RPMI7951 (cell line): ENCODE data around the gene PKIG. TPM values are rescaled to one million over a fixed set of nuclear protein-coding genes. Genes with fewer than 3 reads are reported as not detected.
"Not testable (repeated sequence)": the region's sequence is repeated elsewhere in the genome, so short reads cannot be mapped to it uniquely, and the experiment has no call there.

Source experiments
- DNase-seq: peaks from one replicate; pipeline ENCODE4 v3.0.0-alpha.2; 2012; ENCODE audit warnings: low read depth
- total RNA-seq: library from RNA; depleted of rRNA; stranded (reverse); fragments of >200 nt; shearing (Covaris generic); gene quantifications from 2 replicates; pipeline ENCODE4 v1.2.3, GENCODE V29; 2014; rRNA removed

PKIG gene
- 90.2 and 97.5 TPM in 2 replicates for total RNA-seq

DNA sequence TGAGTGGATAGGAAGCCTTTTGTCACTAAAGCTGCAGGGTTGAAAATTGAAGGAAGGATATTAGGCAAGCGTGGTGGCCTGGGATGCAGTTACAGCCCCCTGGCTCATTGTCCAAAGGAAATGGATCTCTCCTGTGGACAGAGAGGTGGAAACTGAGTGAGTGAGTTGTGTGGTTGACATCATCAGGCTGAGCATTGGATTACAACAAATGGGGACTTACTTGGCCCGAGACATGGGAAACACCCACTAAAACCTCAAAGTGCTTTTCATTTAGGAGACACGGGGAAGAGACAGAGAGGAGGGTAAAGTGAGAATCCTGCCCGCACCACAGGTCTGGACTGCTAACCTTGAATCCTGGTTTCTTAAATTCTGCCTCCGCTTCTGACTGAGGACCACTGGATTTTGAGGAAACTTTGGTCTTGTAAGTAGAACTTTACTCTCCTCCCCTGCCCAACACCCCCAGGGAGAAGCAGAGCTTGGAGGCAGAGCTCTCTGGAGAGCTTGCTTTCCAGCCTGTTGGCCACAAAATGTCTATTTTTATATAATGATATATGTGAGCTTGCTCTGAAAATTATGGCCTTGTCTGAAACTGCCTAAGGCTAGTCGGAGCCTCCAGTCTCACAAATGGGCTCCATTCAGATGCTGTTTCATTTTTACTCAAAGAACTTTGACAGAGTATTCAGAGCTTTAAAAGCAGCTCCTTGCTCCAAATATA is at the start of gene PKIG:
Gene PKIG, plus strand, starts transcription at position 269 of the 715 bp plus-strand sequence. CDS start 31,978 bp downstream, outside the sequence.
- DNase-seq = peak; percentile 91

DNA sequence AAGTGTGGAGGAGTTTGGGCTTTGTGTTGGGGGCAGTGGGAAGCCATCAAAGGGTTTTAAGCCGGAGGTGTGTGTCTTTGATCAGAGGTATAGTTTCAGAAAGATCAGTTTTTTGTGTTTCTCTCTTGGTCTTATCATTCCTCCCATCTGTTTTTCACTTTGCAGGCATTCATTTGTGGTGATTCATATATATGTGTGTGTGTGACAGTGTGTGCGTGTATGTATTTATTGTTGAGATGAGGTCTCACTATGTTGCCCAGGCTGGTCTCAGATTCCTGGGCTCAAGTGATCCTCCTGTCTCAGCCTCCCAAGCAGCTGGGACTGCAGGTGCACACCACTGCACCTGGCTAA is 49.4 kb upstream of the PKIG start:
- peak; percentile 77 for DNase-seq

- DNase-seq = no peak
Measured at GRCh38 chr20:44533928-44534327, 48.5 kb upstream of the PKIG start.

GRCh38 chr20:44536175-44536574 is 46.2 kb upstream of the PKIG start:
- DNase-seq = no peak

- no peak for DNase-seq
Measured at GRCh38 chr20:44537993-44538392, 44.4 kb upstream of the PKIG start.

GRCh38 chr20:44540834-44541233 is 41.5 kb upstream of the PKIG start:
- peak; percentile 79 for DNase-seq

DNA sequence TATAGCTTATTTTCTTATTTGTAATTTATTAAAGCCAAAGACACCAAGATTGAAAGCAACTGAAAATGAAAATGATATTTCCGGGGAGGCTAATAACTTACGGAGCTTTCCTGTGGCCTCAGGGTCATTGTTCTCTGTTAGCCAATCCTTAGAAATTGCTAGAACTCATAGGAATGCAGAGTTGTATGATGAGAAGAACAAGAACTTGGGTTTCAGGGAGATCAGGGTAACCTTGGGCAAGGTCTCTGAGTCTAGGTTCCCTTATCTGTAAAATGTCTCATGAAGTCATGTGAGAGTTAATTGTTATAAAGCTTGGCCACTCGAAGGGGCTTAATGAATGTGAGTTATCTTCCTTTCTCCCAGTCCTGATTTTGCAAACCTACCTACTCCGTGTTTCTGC is 40.4 kb upstream of the PKIG start:
- DNase-seq = no peak

- no peak for DNase-seq
Measured at GRCh38 chr20:44542890-44543289, 39.5 kb upstream of the PKIG start.

GRCh38 chr20:44543358-44543757 is 39.0 kb upstream of the PKIG start:
- DNase-seq = no peak

DNA sequence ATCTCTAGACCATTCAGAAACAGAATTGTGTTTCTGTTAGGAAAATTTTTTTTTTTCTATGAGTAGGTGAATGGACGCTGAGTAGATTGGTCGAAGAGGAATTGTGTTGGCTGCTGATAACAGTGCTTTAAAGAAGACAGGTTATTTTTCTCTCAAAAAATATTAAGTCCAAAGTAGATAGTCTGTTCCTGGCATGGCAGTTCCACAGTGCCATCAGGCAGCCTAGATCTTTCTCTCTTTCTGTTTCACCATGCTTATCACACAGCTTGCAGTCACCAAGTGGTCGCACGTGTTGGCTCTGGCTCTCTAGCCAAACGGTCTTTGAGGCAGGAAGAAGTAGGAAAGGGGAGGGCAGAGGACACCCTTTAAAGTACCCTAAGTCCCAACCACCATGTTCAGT is 38.1 kb upstream of the PKIG start:
- no peak for DNase-seq

- no peak for DNase-seq
Measured at GRCh38 chr20:44547419-44547818, 35.0 kb upstream of the PKIG start.

DNA sequence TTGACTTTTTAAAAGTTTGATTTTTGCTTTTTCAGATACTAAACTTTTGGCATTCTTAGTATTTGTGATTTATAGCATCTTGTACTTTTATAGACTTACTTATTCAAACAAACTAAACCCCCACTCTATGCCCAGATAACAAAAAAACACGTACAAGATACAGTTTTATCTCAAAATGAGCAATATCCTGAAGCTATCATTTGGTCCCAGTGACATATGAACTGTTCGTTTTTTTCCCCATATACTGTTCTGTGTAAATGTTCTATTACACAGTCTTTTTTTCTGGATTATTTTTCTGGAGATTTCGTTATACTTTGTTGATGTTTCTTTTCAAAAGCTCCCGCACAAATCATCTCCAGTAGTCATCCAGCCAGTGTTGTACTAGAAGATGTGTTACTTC is 33.3 kb upstream of the PKIG start:
- no peak for DNase-seq

- no peak for DNase-seq
Measured at GRCh38 chr20:44552050-44552449, 30.3 kb upstream of the PKIG start.

GRCh38 chr20:44552568-44552949 is 29.8 kb upstream of the PKIG start:
- DNase-seq = no peak

DNA sequence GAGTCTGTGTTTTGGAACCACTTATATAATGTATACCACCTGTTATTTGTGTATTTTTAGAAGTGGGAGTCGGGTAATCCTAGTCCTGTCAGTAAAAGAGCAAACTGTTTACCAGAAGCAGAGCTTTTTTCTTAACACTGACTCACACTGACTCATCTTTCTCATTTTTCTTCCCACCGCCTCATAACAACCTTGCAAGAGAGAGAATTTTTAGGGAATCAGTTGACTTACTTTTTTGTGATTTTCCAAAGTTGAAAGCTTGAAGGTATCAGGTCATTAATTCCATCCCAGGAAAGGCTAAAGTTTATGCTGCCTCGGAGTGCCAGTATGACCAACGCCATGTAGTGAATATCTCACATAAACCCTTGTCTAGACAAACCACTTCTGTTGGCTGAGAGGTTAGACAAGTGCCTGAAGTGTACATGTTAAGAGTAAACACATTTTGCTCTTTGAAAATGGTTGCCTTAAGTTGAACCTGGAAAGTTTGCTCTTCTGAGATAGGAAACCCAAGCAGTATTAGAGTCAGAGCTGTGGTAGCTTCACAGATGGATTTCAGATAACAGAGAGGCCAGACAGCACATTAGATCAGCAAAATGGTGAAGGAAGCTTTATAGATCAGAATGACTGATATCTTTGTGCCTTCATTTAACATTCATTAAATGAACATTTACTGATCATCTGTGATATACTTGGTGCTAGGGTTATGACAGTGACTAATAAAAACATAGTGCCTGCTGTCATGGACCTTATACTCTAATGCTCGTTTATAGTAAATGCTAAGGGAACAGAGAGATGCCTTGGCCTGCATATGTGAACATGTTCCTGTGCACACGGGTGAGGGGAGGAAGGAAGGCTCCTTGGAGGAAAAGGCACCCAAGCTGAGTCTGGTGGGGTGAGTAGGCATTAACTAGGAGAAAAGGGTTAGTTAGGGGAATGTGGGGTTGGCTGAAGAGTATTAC is 29.1 kb upstream of the PKIG start:
- DNase-seq = peak; percentile 88

GRCh38 chr20:44559302-44559701 is 23.1 kb upstream of the PKIG start:
- no peak for DNase-seq

GRCh38 chr20:44560229-44560628 is 22.1 kb upstream of the PKIG start:
- no peak for DNase-seq

DNA sequence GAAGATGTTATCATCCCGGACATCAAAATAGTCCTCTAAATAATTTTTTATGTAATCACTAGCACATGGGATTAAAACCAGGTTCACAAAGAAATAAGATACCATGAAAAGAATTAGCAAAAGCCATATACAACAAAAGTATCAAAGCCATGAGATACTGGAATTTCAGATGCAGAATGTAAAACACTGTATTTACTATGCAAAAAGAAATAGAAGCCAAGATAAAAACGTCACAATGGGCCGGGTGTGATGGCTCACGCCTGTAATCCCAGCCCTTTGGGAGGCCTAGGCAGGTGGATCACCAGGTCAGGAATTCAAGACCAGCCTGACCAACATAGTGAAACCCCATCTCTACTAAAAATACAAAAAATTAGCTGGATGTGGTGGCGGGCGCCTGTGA is 21.6 kb upstream of the PKIG start:
- not testable (repeated sequence) for DNase-seq

DNA sequence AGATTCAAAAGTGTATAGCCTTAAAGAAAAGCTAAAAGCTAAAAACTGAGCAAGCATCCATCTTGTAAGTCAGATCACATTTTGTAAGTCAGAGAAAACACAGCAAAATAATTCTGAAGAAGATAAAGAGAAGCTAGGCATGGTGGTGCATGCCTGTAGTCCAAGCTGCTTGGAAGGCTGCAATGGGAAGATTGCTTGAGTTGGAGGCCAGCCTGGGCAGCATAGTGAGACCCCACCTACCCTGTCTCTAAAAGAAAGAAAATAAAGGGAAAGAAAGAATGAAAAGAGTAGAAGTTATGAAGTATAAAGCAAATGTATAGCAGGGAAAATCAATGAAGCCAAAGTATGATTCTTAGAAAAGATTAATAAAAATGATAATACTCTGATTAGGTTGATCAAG is 20.5 kb upstream of the PKIG start:
- DNase-seq = no peak

GRCh38 chr20:44566018-44566417 is 16.4 kb upstream of the PKIG start:
- peak; percentile 60 for DNase-seq

DNA sequence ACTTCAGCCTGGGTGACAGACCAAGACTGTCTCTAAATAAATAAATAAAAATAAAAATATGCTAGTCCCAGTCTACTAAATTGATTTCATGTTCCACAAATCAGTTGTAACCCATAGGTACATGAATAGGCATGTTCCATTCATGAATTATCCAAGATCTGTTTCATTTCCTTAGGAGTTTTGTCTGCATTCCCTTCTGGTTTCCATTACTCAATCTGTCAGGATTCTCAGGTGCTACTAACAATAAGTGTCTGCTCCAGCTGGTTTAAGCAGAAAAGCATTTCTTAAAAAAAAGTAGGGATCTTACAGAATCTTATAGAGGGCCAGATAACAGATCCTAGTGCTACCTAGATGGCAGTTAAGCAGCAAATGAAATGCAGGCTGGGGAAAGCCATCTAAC is 15.6 kb upstream of the PKIG start:
- no peak for DNase-seq

DNA sequence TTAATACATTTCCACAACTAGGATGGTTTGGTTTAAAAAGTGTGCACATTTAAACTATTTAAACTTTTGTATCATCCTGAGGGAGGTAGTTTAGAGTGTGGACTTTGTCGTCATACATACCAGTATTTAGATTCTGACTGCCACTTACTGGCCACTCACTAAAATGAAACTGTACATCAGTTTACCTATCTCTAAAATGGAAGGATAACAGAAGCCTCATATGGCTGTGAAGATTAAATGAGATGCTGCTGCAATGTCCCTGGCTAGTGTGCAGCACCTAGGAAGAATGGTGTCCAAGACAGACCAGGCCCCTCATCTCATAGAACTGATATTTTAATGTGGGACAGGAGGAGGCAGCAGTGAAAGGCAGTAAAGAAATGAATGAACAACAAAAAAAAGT is 12.0 kb upstream of the PKIG start:
- DNase-seq = no peak

DNA sequence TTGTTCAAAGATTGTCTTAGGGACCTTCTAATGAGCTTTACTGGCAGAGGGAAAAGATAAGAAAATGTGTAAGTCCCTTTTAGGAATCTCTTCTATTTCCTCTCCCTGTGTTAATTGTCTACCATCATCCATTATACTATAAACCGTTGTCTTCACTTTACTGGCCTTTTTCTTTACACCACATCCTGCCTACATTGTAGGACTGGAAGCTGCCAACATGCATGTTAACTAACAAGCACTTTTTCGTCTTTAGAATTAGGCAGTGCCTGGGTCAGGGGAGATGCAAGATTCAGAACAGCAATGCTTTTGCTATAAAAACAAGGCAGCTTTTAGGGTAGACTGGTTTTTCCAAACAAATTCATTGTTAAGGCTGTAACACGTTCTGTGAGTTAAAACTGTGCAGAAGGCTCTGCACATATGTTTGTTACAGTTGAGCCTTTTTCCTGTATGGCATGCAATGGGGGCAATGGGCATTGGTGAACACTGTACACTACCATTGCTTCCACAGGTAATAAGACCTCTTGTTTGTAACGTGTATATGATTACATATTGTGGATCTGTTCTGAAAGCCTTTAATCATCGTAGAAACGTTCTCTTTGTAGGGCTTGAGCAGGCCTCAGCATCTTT is 10.9 kb upstream of the PKIG start:
- DNase-seq = peak; percentile 20
